Fibroblast of lung (primary cell): ENCODE data around the gene SEC24C. TPM values are rescaled to one million over a fixed set of nuclear protein-coding genes. Genes with fewer than 3 reads are reported as not detected.

Experiments
- DNase-seq, 2 donors: peaks; one replicate each; pipeline versions ENCODE4 v3.0.0 to v3.0.0-alpha.2; 2010; ENCODE audit warnings: low read depth in 2 of 2
- H2AFZ ChIP-seq: 2 replicates; pipeline ENCODE4 v1.5.1; 2012; ENCODE audit warnings: low read length, control low read depth, inconsistent platforms
- H3K27ac ChIP-seq: 2 replicates; pipeline ENCODE4 v1.5.1; 2011; ENCODE audit warnings: low read length, control low read depth; ENCODE audit not compliant: insufficient read depth
- H3K27me3 ChIP-seq: 2 replicates; pipeline ENCODE4 v1.5.1; 2011; ENCODE audit warnings: mild to moderate bottlenecking, low read length; ENCODE audit not compliant: control insufficient read depth, insufficient read depth
- H3K36me3 ChIP-seq: 2 replicates; pipeline ENCODE4 v1.5.1; 2011; ENCODE audit warnings: low read length; ENCODE audit not compliant: control insufficient read depth, insufficient read depth
- H3K4me1 ChIP-seq: 2 replicates; pipeline ENCODE4 v1.5.1; 2011; ENCODE audit warnings: low read length; ENCODE audit not compliant: control insufficient read depth, insufficient read depth; ENCODE audit errors: extremely low read depth
- H3K4me2 ChIP-seq: 2 replicates; pipeline ENCODE4 v1.5.1; 2011; ENCODE audit warnings: low read length, control low read depth; ENCODE audit not compliant: insufficient read depth; ENCODE audit errors: extremely low read depth
- H3K4me3 ChIP-seq, 4 experiments: fragments of 200-600 bp in 1 of 4; sonication (generic) in 1 of 4; replicated peaks in 1 of 4; 2 replicates each; pipeline ENCODE4 v1.5.1; 2011 to 2016; ENCODE audit warnings: low read length in 4 of 4, low read depth in 3 of 4, mild to moderate bottlenecking in 3 of 4, control low read depth in 2 of 4, inconsistent platforms in 1 of 4, mixed read lengths in 1 of 4; ENCODE audit not compliant: insufficient read depth in 1 of 4; ENCODE audit errors: control extremely low read depth in 1 of 4
- H3K79me2 ChIP-seq: 2 replicates; pipeline ENCODE4 v1.5.1; 2012; ENCODE audit warnings: mild to moderate bottlenecking, low read length, inconsistent platforms; ENCODE audit not compliant: control insufficient read depth, insufficient read depth
- H3K9ac ChIP-seq: 2 replicates; pipeline ENCODE4 v1.5.1; 2011; ENCODE audit warnings: mild to moderate bottlenecking, low read length, control low read depth; ENCODE audit not compliant: insufficient read depth
- H3K9me3 ChIP-seq: 2 replicates; pipeline ENCODE4 v1.5.1; 2012; ENCODE audit warnings: low read depth, low read length; ENCODE audit not compliant: control insufficient read depth, insufficient read depth
- H4K20me1 ChIP-seq: 2 replicates; pipeline ENCODE4 v1.5.1; 2011; ENCODE audit warnings: low read length; ENCODE audit not compliant: control insufficient read depth, insufficient read depth; ENCODE audit errors: extremely low read depth
- CTCF ChIP-seq, 2 donors: IDR thresholded peaks in 1 of 2; conservative IDR thresholded peaks in 1 of 2; 1 replicate in 1 of 2; 2 replicates in 1 of 2; pipeline ENCODE4 v1.5.1; 2011 to 2012; ENCODE audit warnings: low read length in 2 of 2, control low read depth in 1 of 2, inconsistent platforms in 1 of 2, low read depth in 1 of 2, mild to moderate bottlenecking in 1 of 2
- EZH2 ChIP-seq: IDR thresholded peaks from 2 replicates; pipeline ENCODE4 v1.5.1; 2012; ENCODE audit warnings: low read length, control low read depth, mild to moderate bottlenecking; ENCODE audit errors: missing control alignments
- polyA plus RNA-seq, 2 donors: library from polyadenylated mRNA; depleted of rRNA in 1 of 2; stranded (reverse) in 1 of 2; unstranded in 1 of 2; fragments of >200 nt; gene quantifications; 2 replicates each; pipeline ENCODE4 v1.2.1, GENCODE V29; 2011 to 2012; ENCODE audit warnings: missing spikeins in 1 of 2
- total RNA-seq: library from RNA; depleted of rRNA; stranded (reverse); fragments of >200 nt; gene quantifications from 2 replicates; pipeline ENCODE4 v1.2.1, GENCODE V29; 2014

Gene SEC24C
- total and polyA plus RNA-seq, 2 donors (not counting 1 experiment from before 2014, with no cell fraction given), result 58.0 to 60.4 TPM

- H3K36me3 ChIP-seq, result peaks cover 40% of the 10 kb centered on the region
- TF ChIP-seq CTCF (conservative IDR thresholded peaks at IDR 0.05 in 1 of 2, IDR thresholded peaks at IDR 0.05 in 1 of 2; ENCODE audit: low read depth in 1 of 2, low read length in 2 of 2), result no peak
- TF ChIP-seq EZH2, result no peak
- H3K79me2 ChIP-seq, result peaks cover 31% of the 10 kb centered on the region
Observed at GRCh38 chr10:73789659-73790055, 45.5 kb downstream of the SEC24C start.

DNA sequence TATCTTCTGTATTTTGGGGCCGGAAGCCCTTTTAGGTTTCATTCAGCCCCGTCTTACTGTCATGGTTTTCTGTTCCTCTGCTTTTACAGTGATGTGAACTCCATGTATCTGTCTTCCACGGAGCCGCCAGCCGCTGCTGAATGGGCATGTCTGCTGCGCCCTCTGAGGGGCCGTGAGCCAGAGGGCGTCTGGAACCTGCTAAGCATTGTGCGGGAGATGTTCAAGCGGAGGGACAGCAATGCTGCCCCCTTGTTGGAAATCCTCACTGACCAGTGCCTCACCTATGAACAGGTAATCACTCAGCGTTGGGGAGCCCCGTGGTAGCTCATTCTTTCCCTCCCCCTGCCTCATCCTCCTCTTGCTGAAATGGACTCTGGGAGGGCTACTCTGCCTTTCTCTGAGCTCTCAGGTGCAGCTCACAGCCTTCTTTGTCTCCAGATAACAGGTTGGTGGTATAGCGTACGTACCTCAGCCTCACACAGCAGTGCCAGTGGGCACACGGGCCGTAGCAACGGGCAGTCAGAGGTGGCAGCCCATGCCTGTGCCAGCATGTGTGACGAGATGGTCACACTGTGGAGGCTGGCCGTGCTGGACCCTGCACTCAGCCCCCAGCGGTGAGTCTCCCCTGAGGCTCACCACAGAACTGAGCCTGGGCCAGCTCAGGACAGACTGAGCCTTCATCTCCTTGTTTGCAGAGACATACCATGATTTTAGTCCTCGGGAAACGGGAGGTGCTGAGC, 46.9 kb downstream of the SEC24C start:
- H3K9me3 ChIP-seq, result no peaks in the 10 kb centered on the region
- no peak overlapping the region for H3K4me3 ChIP-seq
- TF ChIP-seq CTCF (conservative IDR thresholded peaks at IDR 0.05 in 1 of 2, IDR thresholded peaks at IDR 0.05 in 1 of 2; ENCODE audit: low read depth in 1 of 2, low read length in 2 of 2) (no peak), EZH2 (no peak)
- H2AFZ ChIP-seq, result no peak overlapping the region
- H3K79me2 ChIP-seq, result peaks cover 27% of the 10 kb centered on the region
- no peak for DNase-seq
- H3K36me3 ChIP-seq, result peaks cover 46% of the 10 kb centered on the region
- no peak overlapping the region for H3K4me2 ChIP-seq
- no peaks in the 10 kb centered on the region for H3K27me3 ChIP-seq
- no peak overlapping the region for H3K27ac ChIP-seq
- no peaks in the 10 kb centered on the region for H4K20me1 ChIP-seq
- H3K9ac ChIP-seq, result no peak overlapping the region
- peaks cover 3% of the 10 kb centered on the region for H3K4me1 ChIP-seq

More at GRCh38 chr10:73789659-73790055, 45.5 kb downstream of the SEC24C start:
- no peaks in the 10 kb centered on the region for H4K20me1 ChIP-seq
- H3K27me3 ChIP-seq, result no peaks in the 10 kb centered on the region
- no peak overlapping the region for H2AFZ ChIP-seq
- H3K4me2 ChIP-seq, result no peak overlapping the region
- no peak for DNase-seq
- H3K9ac ChIP-seq, result no peak overlapping the region
- H3K27ac ChIP-seq, result no peak overlapping the region
- H3K4me3 ChIP-seq, result no peak overlapping the region
- H3K9me3 ChIP-seq, result no peaks in the 10 kb centered on the region
- H3K4me1 ChIP-seq, result peaks cover 3% of the 10 kb centered on the region

DNA sequence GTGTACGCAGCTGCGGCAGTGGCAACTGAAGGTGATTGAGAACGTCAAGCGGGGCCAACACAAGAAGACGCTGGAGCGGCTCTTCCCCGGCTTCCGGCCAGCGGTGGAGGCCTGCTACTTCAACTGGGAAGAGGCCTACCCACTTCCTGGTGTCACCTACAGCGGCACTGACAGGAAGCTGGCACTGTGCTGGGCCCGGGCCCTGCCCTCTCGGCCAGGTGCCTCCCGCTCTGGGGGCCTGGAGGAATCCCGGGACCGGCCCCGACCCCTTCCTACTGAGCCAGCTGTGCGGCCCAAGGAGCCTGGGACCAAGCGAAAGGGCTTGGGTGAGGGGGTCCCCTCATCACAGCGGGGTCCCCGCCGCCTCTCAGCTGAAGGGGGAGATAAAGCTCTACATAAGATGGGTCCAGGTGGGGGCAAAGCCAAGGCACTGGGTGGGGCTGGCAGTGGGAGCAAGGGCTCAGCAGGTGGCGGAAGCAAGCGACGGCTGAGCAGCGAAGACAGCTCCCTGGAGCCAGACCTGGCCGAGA, 47.8 kb downstream of the SEC24C start:
- no peak overlapping the region for H2AFZ ChIP-seq
- no peak overlapping the region for H3K9ac ChIP-seq
- H3K79me2 ChIP-seq, result peaks cover 20% of the 10 kb centered on the region
- no peak overlapping the region for H3K27ac ChIP-seq
- H3K27me3 ChIP-seq, result no peaks in the 10 kb centered on the region
- H4K20me1 ChIP-seq, result no peaks in the 10 kb centered on the region
- peaks cover 48% of the 10 kb centered on the region for H3K36me3 ChIP-seq
- DNase-seq, result no peak
- H3K4me1 ChIP-seq, result peaks cover 3% of the 10 kb centered on the region
- no peak overlapping the region for H3K4me2 ChIP-seq
- H3K4me3 ChIP-seq, result no peak overlapping the region
- TF ChIP-seq CTCF (conservative IDR thresholded peaks at IDR 0.05 in 1 of 2, IDR thresholded peaks at IDR 0.05 in 1 of 2; ENCODE audit: low read depth in 1 of 2, low read length in 2 of 2), result no peak
- no peak for TF ChIP-seq EZH2
- H3K9me3 ChIP-seq, result no peaks in the 10 kb centered on the region
